ENCODE data around the gene GCH1. TPM values are rescaled to one million over a fixed set of nuclear protein-coding genes. Genes with fewer than 3 reads are reported as not detected.
"Not testable (repeated sequence)": the region's sequence is repeated elsewhere in the genome, so short reads cannot be mapped to it uniquely, and the experiment has no call there.

Gene GCH1
- polyA plus RNA-seq, 2 donors: 8.5 TPM

- no peaks in the 10 kb centered on the region for H3K27me3 ChIP-seq (ENCODE audit: control insufficient read depth in 1 of 2, insufficient read depth in 2 of 2, low read length in 2 of 2)
- no peaks in the 10 kb centered on the region for H3K4me1 ChIP-seq (ENCODE audit: control insufficient read depth in 2 of 2, insufficient read depth in 2 of 2, low read length in 1 of 2)
- H3K27ac ChIP-seq (ENCODE audit: low read depth in 2 of 2, low read length in 1 of 2): no peak overlapping the region
- H3K9me3 ChIP-seq (ENCODE audit: control insufficient read depth in 2 of 2, insufficient read depth in 1 of 2, low read depth in 1 of 2, low read length in 1 of 2): no peaks in the 10 kb centered on the region
- no peak overlapping the region for H3K4me3 ChIP-seq (ENCODE audit: low read depth in 1 of 2, low read length in 2 of 2)
- H3K36me3 ChIP-seq (ENCODE audit: control insufficient read depth in 2 of 2, insufficient read depth in 2 of 2, low read length in 1 of 2): no peaks in the 10 kb centered on the region
- WGBS, 2 donors: 85% methylated on average over 3 of the region's 3 CpGs
These were observed 25.0 kb downstream of the GCH1 start for GRCh38 chr14:54877703-54878021.

GRCh38 chr14:54877015-54877702 is 25.5 kb downstream of the GCH1 start:
- WGBS, 2 donors: 78 to 85% methylated on average over 5 of the region's 5 CpGs
- Histone ChIP-seq H3K4me3 (ENCODE audit: low read depth in 1 of 2, low read length in 2 of 2) (no peak overlapping the region), H3K36me3 (ENCODE audit: control insufficient read depth in 2 of 2, insufficient read depth in 2 of 2, low read length in 1 of 2) (no peaks in the 10 kb centered on the region), H3K27ac (ENCODE audit: low read depth in 2 of 2, low read length in 1 of 2) (no peak overlapping the region), H3K27me3 (ENCODE audit: control insufficient read depth in 1 of 2, insufficient read depth in 2 of 2, low read length in 2 of 2) (no peaks in the 10 kb centered on the region), H3K4me1 (ENCODE audit: control insufficient read depth in 2 of 2, insufficient read depth in 2 of 2, low read length in 1 of 2) (no peaks in the 10 kb centered on the region), H3K9me3 (ENCODE audit: control insufficient read depth in 2 of 2, insufficient read depth in 1 of 2, low read depth in 1 of 2, low read length in 1 of 2) (no peaks in the 10 kb centered on the region)

- whole genome bisulfite sequencing, 2 donors: 91 to 98% methylated on average over 2 of the region's 2 CpGs
- H3K4me3 ChIP-seq (ENCODE audit: low read depth in 1 of 2, low read length in 2 of 2); H3K27ac ChIP-seq (ENCODE audit: low read depth in 2 of 2, low read length in 1 of 2); H3K4me1 ChIP-seq (ENCODE audit: control insufficient read depth in 2 of 2, insufficient read depth in 2 of 2, low read length in 1 of 2); H3K36me3 ChIP-seq (ENCODE audit: control insufficient read depth in 2 of 2, insufficient read depth in 2 of 2, low read length in 1 of 2); H3K9me3 ChIP-seq (ENCODE audit: control insufficient read depth in 2 of 2, insufficient read depth in 1 of 2, low read depth in 1 of 2, low read length in 1 of 2); H3K27me3 ChIP-seq (ENCODE audit: control insufficient read depth in 1 of 2, insufficient read depth in 2 of 2, low read length in 2 of 2): not testable (repeated sequence)
These were observed 27.0 kb downstream of the GCH1 start for GRCh38 chr14:54875648-54876047.

GRCh38 chr14:54870154-54871090 is 32.2 kb downstream of the GCH1 start:
- Histone ChIP-seq H3K4me3 (ENCODE audit: low read depth in 1 of 2, low read length in 2 of 2) (peak overlapping the region; percentile 44 to 48), H3K27ac (ENCODE audit: low read depth in 2 of 2, low read length in 1 of 2) (peak overlapping the region in 1 of 2 donors; percentile 52)
- H3K36me3 ChIP-seq (ENCODE audit: control insufficient read depth in 2 of 2, insufficient read depth in 2 of 2, low read length in 1 of 2); H3K9me3 ChIP-seq (ENCODE audit: control insufficient read depth in 2 of 2, insufficient read depth in 1 of 2, low read depth in 1 of 2, low read length in 1 of 2); H3K4me1 ChIP-seq (ENCODE audit: control insufficient read depth in 2 of 2, insufficient read depth in 2 of 2, low read length in 1 of 2); H3K27me3 ChIP-seq (ENCODE audit: control insufficient read depth in 1 of 2, insufficient read depth in 2 of 2, low read length in 2 of 2): not testable (repeated sequence)
- WGBS, 2 donors: 30 to 34% methylated on average over 26 to 27 of the region's 27 CpGs

GRCh38 chr14:54867011-54867410 is 35.6 kb downstream of the GCH1 start:
- Histone ChIP-seq H3K4me1 (ENCODE audit: control insufficient read depth in 2 of 2, insufficient read depth in 2 of 2, low read length in 1 of 2) (no peaks in the 10 kb centered on the region), H3K4me3 (ENCODE audit: low read depth in 1 of 2, low read length in 2 of 2) (no peak overlapping the region), H3K27me3 (ENCODE audit: control insufficient read depth in 1 of 2, insufficient read depth in 2 of 2, low read length in 2 of 2) (no peaks in the 10 kb centered on the region), H3K27ac (ENCODE audit: low read depth in 2 of 2, low read length in 1 of 2) (no peak overlapping the region), H3K9me3 (ENCODE audit: control insufficient read depth in 2 of 2, insufficient read depth in 1 of 2, low read depth in 1 of 2, low read length in 1 of 2) (no peaks in the 10 kb centered on the region), H3K36me3 (ENCODE audit: control insufficient read depth in 2 of 2, insufficient read depth in 2 of 2, low read length in 1 of 2) (no peaks in the 10 kb centered on the region)
- WGBS, 2 donors: 71 to 79% methylated on average over 3 of the region's 3 CpGs

DNA sequence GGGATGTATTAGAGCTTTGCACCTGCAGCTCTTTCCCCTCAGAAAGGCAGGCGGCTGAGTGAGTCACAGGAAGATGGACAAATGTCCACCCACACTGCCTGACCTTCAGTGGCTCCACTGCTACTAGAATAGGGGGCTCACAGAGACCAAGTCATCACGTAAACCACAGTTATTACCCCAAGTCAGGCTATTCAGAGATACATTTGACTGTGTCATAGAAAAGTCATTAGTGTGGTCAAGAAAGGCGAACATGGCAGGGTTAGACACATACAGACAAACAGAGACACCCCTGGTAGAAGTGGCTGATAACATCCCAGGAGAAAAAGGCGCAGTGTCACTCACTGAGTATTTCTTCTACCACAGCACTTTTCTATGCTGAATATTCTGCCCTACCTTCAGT is 36.0 kb downstream of the GCH1 start:
- H3K4me1 ChIP-seq (ENCODE audit: control insufficient read depth in 2 of 2, insufficient read depth in 2 of 2, low read length in 1 of 2): no peaks in the 10 kb centered on the region
- H3K27ac ChIP-seq (ENCODE audit: low read depth in 2 of 2, low read length in 1 of 2): no peak overlapping the region
- no peaks in the 10 kb centered on the region for H3K9me3 ChIP-seq (ENCODE audit: control insufficient read depth in 2 of 2, insufficient read depth in 1 of 2, low read depth in 1 of 2, low read length in 1 of 2)
- 78 to 83% methylated on average over 4 of the region's 4 CpGs for WGBS, 2 donors
- no peaks in the 10 kb centered on the region for H3K27me3 ChIP-seq (ENCODE audit: control insufficient read depth in 1 of 2, insufficient read depth in 2 of 2, low read length in 2 of 2)
- no peaks in the 10 kb centered on the region for H3K36me3 ChIP-seq (ENCODE audit: control insufficient read depth in 2 of 2, insufficient read depth in 2 of 2, low read length in 1 of 2)
- H3K4me3 ChIP-seq (ENCODE audit: low read depth in 1 of 2, low read length in 2 of 2): no peak overlapping the region

GRCh38 chr14:54864526-54864925 is 38.1 kb downstream of the GCH1 start:
- H3K4me3 ChIP-seq (ENCODE audit: low read depth in 1 of 2, low read length in 2 of 2): no peak overlapping the region
- H3K4me1 ChIP-seq (ENCODE audit: control insufficient read depth in 2 of 2, insufficient read depth in 2 of 2, low read length in 1 of 2): no peaks in the 10 kb centered on the region
- no peak overlapping the region for H3K27ac ChIP-seq (ENCODE audit: low read depth in 2 of 2, low read length in 1 of 2)
- H3K27me3 ChIP-seq (ENCODE audit: control insufficient read depth in 1 of 2, insufficient read depth in 2 of 2, low read length in 2 of 2): no peaks in the 10 kb centered on the region
- no peaks in the 10 kb centered on the region for H3K36me3 ChIP-seq (ENCODE audit: control insufficient read depth in 2 of 2, insufficient read depth in 2 of 2, low read length in 1 of 2)
- H3K9me3 ChIP-seq (ENCODE audit: control insufficient read depth in 2 of 2, insufficient read depth in 1 of 2, low read depth in 1 of 2, low read length in 1 of 2): no peaks in the 10 kb centered on the region

- no peaks in the 10 kb centered on the region for H3K4me1 ChIP-seq (ENCODE audit: control insufficient read depth in 2 of 2, insufficient read depth in 2 of 2, low read length in 1 of 2)
- WGBS, 2 donors: 75 to 85% methylated on average over 1 of the region's 1 CpG
- no peaks in the 10 kb centered on the region for H3K9me3 ChIP-seq (ENCODE audit: control insufficient read depth in 2 of 2, insufficient read depth in 1 of 2, low read depth in 1 of 2, low read length in 1 of 2)
- peaks cover 0 to 5% of the 10 kb centered on the region in 2 donors for H3K36me3 ChIP-seq (ENCODE audit: control insufficient read depth in 2 of 2, insufficient read depth in 2 of 2, low read length in 1 of 2)
- no peak overlapping the region for H3K27ac ChIP-seq (ENCODE audit: low read depth in 2 of 2, low read length in 1 of 2)
- no peak overlapping the region for H3K4me3 ChIP-seq (ENCODE audit: low read depth in 1 of 2, low read length in 2 of 2)
- H3K27me3 ChIP-seq (ENCODE audit: control insufficient read depth in 1 of 2, insufficient read depth in 2 of 2, low read length in 2 of 2): no peaks in the 10 kb centered on the region
These were observed 44.8 kb downstream of the GCH1 start for GRCh38 chr14:54857830-54858269.

- no peaks in the 10 kb centered on the region for H3K9me3 ChIP-seq (ENCODE audit: control insufficient read depth in 2 of 2, insufficient read depth in 1 of 2, low read depth in 1 of 2, low read length in 1 of 2)
- no peaks in the 10 kb centered on the region for H3K27me3 ChIP-seq (ENCODE audit: control insufficient read depth in 1 of 2, insufficient read depth in 2 of 2, low read length in 2 of 2)
- WGBS, 2 donors: 96 to 98% methylated on average over 4 of the region's 4 CpGs
- peaks cover 0 to 5% of the 10 kb centered on the region in 2 donors for H3K36me3 ChIP-seq (ENCODE audit: control insufficient read depth in 2 of 2, insufficient read depth in 2 of 2, low read length in 1 of 2)
- no peak overlapping the region for H3K27ac ChIP-seq (ENCODE audit: low read depth in 2 of 2, low read length in 1 of 2)
- no peaks in the 10 kb centered on the region for H3K4me1 ChIP-seq (ENCODE audit: control insufficient read depth in 2 of 2, insufficient read depth in 2 of 2, low read length in 1 of 2)
- no peak overlapping the region for H3K4me3 ChIP-seq (ENCODE audit: low read depth in 1 of 2, low read length in 2 of 2)
These were observed 46.5 kb downstream of the GCH1 start for GRCh38 chr14:54856152-54856551.
